ENCODE results near the gene RASA3.

DNA sequence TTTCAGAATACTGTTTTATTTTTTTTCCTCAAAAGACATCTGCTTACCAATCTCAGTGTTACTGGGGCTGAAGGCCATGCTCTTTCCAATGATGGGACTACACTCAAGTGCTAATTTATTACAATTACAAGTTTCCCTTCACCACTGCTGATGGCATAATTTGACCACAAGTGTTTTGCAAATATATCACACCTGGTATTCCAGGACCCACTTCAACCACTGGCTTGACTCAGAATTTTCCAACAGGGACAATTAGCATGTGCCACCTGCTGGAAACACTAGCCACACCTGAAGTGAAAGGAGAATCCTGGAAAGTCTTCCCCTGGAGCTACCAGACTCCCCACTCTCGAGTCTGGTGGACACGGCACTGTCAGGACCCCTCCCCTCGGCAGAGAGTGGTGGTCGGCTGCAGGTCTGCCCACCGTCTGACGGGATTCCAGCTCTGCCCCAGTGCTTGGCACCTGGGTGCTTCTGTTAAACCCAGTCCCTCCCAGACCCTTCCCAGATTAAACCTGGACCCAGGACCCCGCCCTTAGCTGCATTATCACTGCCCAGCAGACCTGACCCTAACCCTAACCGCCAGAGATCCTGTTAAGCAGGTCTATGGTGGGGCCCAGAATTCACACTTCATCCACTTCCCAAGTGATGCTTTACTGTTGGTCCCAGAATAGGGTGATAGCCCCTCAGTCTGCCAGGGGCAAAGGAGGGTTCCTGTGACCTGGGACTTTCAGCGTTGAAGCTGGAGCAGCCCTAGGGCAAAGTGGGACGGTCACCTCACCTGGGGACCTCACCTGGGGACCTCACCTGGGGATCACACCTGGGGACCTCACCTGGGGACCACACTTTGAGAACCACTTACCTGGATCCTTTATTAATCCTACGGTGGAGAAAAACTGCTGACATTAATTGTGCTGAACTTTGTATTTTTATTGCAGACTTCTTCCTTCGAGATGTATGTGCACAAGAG is 17.6 kb upstream of the RASA3 start:
- TF ChIP-seq, protein P1, sequence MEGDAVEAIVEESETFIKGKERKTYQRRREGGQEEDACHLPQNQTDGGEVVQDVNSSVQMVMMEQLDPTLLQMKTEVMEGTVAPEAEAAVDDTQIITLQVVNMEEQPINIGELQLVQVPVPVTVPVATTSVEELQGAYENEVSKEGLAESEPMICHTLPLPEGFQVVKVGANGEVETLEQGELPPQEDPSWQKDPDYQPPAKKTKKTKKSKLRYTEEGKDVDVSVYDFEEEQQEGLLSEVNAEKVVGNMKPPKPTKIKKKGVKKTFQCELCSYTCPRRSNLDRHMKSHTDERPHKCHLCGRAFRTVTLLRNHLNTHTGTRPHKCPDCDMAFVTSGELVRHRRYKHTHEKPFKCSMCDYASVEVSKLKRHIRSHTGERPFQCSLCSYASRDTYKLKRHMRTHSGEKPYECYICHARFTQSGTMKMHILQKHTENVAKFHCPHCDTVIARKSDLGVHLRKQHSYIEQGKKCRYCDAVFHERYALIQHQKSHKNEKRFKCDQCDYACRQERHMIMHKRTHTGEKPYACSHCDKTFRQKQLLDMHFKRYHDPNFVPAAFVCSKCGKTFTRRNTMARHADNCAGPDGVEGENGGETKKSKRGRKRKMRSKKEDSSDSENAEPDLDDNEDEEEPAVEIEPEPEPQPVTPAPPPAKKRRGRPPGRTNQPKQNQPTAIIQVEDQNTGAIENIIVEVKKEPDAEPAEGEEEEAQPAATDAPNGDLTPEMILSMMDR (IDR thresholded peaks at IDR 0.05), result no peak
- TF ChIP-seq POLR2A (IDR thresholded peaks at IDR 0.05), result no peak

Data from right lobe of liver (tissue), 4 donors.